IPS-20b (cell line): Measurements from ENCODE around the gene SBNO2.
"Not testable (repeated sequence)": the region's sequence is repeated elsewhere in the genome, so short reads cannot be mapped to it uniquely, and the experiment has no call there.

Experiments
- H3K27ac ChIP-seq: one replicate; pipeline ENCODE4 v1.5.1; 2013; ENCODE audit warnings: low read length
- H3K27me3 ChIP-seq: 2 replicates; pipeline ENCODE4 v1.6.1; 2013; ENCODE audit warnings: mild to moderate bottlenecking, low read length, inconsistent platforms; ENCODE audit not compliant: insufficient read depth
- H3K36me3 ChIP-seq: 2 replicates; pipeline ENCODE4 v1.6.1; 2013; ENCODE audit warnings: low read depth, mild to moderate bottlenecking, inconsistent platforms, low read length, moderate library complexity; ENCODE audit not compliant: insufficient read depth
- H3K4me1 ChIP-seq: 2 replicates; pipeline ENCODE4 v1.6.1; 2013; ENCODE audit warnings: mild to moderate bottlenecking, control low read depth, inconsistent platforms, low read length, moderate library complexity; ENCODE audit not compliant: insufficient read depth
- H3K4me3 ChIP-seq: 2 replicates; pipeline ENCODE4 v1.5.1; 2013; ENCODE audit warnings: mild to moderate bottlenecking, low read length, inconsistent platforms
- H3K9ac ChIP-seq: 2 replicates; pipeline ENCODE4 v1.6.1; 2013; ENCODE audit warnings: low read depth, mild to moderate bottlenecking, inconsistent platforms, low read length, moderate library complexity
- H3K9me3 ChIP-seq: 2 replicates; pipeline ENCODE4 v1.6.1; 2013; ENCODE audit warnings: mild to moderate bottlenecking, low read depth, low read length, inconsistent platforms; ENCODE audit not compliant: insufficient read depth

SBNO2 gene

GRCh38 chr19:1114728-1115127 is 59.3 kb downstream of the SBNO2 start:
- not testable (repeated sequence) for H3K9ac ChIP-seq, H3K4me3 ChIP-seq, H3K27ac ChIP-seq, H3K27me3 ChIP-seq, H3K9me3 ChIP-seq, H3K4me1 ChIP-seq
- H3K36me3 ChIP-seq, result peaks cover 23% of the 10 kb centered on the region

DNA sequence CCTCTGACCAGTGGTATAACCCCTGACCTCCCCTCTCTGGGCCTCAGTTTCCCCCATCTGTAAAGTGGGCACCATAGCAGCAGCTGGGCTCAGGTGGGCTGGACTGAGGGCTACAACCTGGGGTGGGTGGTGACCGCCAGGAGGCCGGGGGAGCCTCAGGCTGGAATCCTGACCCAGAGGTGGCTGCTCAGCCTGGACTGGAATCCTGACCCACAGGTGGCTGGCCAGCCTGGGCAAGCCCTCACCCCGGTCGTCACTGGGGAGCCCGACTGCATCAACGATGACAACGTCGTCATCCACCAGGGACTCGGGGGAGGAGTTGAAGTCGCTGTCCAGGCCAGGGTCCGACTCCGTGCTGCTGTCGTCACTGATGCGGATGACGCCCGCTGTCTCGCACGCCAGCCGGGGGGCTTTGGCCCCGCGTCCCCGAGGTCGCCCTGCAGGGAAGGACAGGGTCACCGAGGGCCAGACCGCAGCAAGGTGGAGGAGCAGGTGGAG is 60.0 kb downstream of the SBNO2 start:
- H3K4me3 ChIP-seq, result no peak overlapping the region
- H3K9ac ChIP-seq, result no peak overlapping the region
- H3K9me3 ChIP-seq, result no peaks in the 10 kb centered on the region
- peaks cover 20% of the 10 kb centered on the region for H3K36me3 ChIP-seq
- no peak overlapping the region for H3K27ac ChIP-seq
- no peaks in the 10 kb centered on the region for H3K27me3 ChIP-seq
- no peaks in the 10 kb centered on the region for H3K4me1 ChIP-seq

DNA sequence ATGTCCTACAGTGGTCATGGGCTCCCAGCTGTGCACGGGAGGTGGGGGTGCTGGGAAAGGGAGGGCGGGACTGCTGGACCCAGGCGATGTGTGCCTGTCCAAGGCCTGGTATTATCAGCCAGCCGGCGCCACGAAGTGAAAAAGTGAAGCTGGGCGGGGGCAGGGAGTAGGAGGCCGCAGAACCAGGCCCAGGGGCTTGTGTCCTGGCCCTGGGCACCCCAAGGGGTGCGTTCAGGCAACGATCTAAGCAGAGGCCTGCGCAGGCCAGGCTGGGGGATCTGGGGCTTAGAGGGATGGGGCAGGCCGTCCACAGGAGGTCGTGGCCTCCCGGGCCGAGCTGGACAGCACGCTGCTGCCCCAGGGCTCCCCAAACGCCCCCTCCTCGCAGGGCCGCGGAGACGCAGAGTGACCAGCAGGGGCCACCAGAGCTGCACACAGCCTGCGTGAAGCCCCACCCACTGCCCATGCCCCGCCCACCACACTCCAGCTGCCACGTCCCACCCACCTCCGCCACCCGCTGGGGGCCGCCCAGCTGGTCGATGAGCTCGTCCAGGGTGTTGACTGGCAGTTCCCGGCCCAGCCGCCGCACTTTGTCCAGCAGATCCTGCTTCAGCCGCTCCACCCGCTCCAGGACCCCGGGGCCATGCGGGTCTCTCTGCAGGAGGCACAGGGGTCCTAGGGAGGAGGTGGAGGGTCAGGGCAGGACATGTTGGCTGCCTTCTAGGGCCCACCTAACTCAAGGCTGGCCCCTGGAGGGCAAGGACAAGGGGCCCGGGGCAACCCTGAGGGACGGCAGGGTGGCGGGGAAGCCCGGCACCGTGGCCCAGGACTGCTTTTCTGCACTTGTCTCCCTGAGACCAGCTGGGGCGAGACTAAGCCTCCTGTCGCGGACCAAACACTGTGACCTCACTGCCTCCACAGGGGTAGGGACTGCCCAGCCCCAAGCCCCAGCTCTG is 60.8 kb downstream of the SBNO2 start:
- no peak overlapping the region for H3K4me3 ChIP-seq
- no peaks in the 10 kb centered on the region for H3K27me3 ChIP-seq
- H3K27ac ChIP-seq, result no peak overlapping the region
- H3K9ac ChIP-seq, result no peak overlapping the region
- H3K9me3 ChIP-seq, result no peaks in the 10 kb centered on the region
- H3K36me3 ChIP-seq, result peaks cover 13% of the 10 kb centered on the region
- no peaks in the 10 kb centered on the region for H3K4me1 ChIP-seq

GRCh38 chr19:1112268-1113029 is 61.6 kb downstream of the SBNO2 start:
- no peaks in the 10 kb centered on the region for H3K4me1 ChIP-seq
- H3K4me3 ChIP-seq, result no peak overlapping the region
- H3K27ac ChIP-seq, result no peak overlapping the region
- H3K27me3 ChIP-seq, result no peaks in the 10 kb centered on the region
- peaks cover 15% of the 10 kb centered on the region for H3K36me3 ChIP-seq
- no peak overlapping the region for H3K9ac ChIP-seq
- H3K9me3 ChIP-seq, result no peaks in the 10 kb centered on the region

DNA sequence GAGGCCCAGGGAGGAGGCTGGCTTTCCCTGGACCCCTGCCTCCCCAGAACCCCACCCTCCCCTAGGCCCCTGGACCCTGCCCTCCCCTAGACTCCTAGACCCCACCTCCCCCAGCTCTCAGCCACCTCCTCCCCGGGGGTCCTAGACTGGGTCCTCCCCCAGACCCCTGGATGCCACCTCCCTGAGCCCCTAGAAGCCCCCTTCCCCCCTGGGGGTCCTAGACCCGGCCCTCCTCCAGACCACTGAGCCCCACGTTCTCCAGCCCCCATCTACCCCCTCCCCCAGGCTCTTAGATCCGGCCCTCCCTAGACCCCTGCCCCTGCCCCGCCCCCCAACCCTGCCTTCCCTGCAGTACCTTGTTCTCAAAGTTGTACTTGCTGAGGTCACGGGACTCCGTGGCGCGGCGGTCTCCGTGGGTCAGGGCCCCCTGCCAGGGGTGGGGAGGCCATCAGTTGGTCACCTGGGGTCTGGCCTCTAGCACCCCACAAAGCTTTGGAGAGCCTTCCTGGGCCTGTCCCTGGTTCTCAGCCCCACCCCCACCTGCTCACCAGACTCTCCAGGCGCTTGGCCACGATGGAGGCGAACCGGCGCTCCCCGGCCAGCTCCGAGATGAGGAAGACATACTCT is 62.3 kb downstream of the SBNO2 start:
- no peak overlapping the region for H3K9ac ChIP-seq
- H3K36me3 ChIP-seq, result peaks cover 16% of the 10 kb centered on the region
- no peaks in the 10 kb centered on the region for H3K27me3 ChIP-seq
- H3K4me1 ChIP-seq, result no peaks in the 10 kb centered on the region
- no peak overlapping the region for H3K4me3 ChIP-seq
- H3K27ac ChIP-seq, result no peak overlapping the region
- H3K9me3 ChIP-seq, result no peaks in the 10 kb centered on the region

DNA sequence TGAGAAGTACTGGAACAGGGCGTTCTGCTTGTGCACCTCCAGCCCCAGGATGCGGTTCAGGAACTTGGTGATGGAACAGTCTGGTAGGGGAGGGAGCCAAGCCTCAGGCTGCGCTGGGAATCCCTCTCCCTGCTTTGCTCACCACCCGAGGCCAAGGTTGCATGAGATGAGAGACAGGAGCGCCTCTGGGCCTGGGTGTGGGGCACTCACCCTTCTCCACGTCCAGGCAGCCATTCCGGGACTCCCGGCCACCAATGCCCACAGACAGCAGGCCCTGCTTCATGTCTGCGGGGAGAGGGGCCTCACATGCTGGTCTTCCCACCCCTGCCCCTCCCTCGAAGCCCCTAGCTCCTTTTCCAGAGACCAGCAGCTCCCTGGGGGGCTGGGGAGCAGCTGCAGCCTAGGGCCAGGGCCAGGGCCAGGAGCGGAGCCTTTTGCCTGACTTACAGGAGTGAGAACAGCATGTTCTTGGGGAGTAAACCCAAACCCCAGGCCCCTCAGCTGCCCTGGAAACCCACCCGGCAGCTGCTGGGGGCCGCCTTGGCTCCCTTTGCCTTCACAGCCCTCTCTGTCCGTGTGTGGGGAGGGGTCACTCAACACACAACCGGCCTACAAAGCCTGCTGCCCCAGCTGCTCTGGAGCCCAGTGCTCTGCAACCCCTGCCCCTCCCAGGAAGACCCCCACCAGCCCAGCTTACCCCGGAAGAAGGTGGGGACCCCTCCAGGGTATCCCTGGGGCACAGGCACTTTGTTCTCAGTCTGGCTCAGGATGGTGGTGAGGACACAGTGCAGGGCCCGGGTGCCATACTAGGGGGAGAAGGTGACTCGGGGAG is 63.0 kb downstream of the SBNO2 start:
- Histone ChIP-seq H3K9me3 (no peaks in the 10 kb centered on the region), H3K36me3 (peaks cover 18% of the 10 kb centered on the region), H3K27ac (no peak overlapping the region), H3K4me1 (no peaks in the 10 kb centered on the region), H3K9ac (no peak overlapping the region), H3K27me3 (no peaks in the 10 kb centered on the region), H3K4me3 (no peak overlapping the region)

DNA sequence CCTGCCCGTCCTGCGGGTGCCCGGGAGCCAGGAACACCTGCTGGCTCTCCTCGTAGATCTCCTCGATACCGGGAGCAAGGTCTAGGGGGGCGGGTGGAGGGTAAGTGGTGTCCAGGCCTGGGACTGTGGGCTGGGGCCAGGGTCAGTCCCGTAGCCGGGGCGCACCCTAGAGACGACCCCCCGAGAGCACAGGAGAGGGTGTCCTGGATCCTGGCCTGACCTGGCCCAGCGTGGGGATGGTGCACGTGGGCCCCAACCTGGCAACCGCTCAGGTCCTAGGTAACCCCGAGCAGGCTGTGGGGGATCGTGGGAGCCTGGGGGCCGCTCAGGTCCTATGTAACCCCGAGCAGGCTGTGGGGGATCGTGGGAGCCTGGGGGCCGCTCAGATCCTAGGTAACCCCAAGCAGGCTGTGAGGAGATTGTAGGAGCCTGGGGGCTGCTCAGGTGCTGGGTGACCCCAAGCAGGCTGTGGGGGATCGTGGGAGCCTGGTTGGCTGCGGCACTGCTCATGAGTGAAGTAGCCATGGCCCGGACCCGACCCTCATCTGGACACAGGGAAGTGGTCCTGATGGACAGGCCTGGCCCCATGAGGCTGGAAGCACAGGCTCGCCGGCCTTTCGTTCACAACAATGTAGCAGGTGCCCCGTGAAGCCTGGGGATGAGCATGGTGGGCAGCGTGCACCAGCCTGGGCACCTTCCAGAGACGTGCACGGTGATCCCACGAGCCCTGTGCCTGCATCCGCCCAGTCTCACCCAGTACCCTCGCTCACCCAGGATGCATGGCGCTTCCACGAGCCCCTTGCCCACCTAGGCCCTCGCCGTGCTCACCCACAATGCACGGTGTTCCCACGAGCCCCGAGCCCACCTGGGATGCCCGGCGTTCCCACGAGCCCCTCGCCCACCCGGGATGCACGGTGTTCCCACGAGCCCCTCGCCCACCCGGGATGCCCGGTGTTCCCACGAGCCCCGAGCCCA is 64.1 kb downstream of the SBNO2 start:
- no peak overlapping the region for H3K27ac ChIP-seq
- H3K9me3 ChIP-seq, result no peaks in the 10 kb centered on the region
- H3K27me3 ChIP-seq, result no peaks in the 10 kb centered on the region
- peaks cover 21% of the 10 kb centered on the region for H3K36me3 ChIP-seq
- no peaks in the 10 kb centered on the region for H3K4me1 ChIP-seq
- no peak overlapping the region for H3K4me3 ChIP-seq
- no peak overlapping the region for H3K9ac ChIP-seq

DNA sequence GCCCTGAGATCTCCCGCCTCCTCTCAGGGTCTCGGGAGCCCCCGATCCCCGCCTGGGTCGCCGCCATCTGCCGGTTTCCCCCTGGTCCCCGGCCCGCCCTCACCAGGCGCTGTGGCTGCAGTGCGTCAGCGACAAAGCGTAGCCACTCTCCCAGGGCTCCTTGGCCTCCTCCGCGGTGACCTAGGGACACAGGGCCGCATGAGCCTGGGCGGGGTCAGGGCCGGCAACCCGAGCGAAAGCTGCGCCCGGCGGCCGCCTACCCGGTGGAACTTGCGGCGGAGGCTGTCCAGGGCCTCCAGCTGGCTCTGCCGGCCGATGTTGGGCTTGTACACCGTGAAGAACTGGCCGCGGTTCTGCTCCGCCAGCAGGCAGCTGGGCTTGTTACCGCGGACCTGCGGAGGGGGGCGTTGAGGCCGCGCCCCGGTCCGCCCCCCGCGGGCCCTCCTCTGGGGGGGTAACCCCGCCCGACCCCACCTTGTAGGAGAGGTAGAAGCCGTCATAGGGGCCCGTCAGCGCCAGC is 65.0 kb downstream of the SBNO2 start:
- Histone ChIP-seq H3K4me1 (no peaks in the 10 kb centered on the region), H3K9me3 (no peaks in the 10 kb centered on the region), H3K27ac (no peak overlapping the region), H3K4me3 (no peak overlapping the region), H3K9ac (no peak overlapping the region), H3K27me3 (no peaks in the 10 kb centered on the region), H3K36me3 (peaks cover 21% of the 10 kb centered on the region)

GRCh38 chr19:1108291-1109031 is 65.6 kb downstream of the SBNO2 start:
- no peak overlapping the region for H3K9ac ChIP-seq
- H3K36me3 ChIP-seq, result peaks cover 21% of the 10 kb centered on the region
- H3K9me3 ChIP-seq, result no peaks in the 10 kb centered on the region
- H3K4me1 ChIP-seq, result no peaks in the 10 kb centered on the region; the same call in 1 of the 2 replicates
- H3K27ac ChIP-seq, result no peak overlapping the region
- no peaks in the 10 kb centered on the region for H3K27me3 ChIP-seq
- no peak overlapping the region for H3K4me3 ChIP-seq
